ENCODE measurements around the gene TSPAN7.

TSPAN7 gene

GRCh38 chrX:38678821-38679220 is 117.5 kb downstream of the TSPAN7 start:
- no peak overlapping the region for H3K4me3 ChIP-seq (replicated peaks; ENCODE audit: insufficient read depth, low read length)
- H3K27ac ChIP-seq (replicated peaks): no peak overlapping the region
- H3K27me3 ChIP-seq (ENCODE audit: insufficient read depth, poor library complexity, severe bottlenecking): peaks cover 2% of the 10 kb centered on the region
- TF ChIP-seq POLR2AphosphoS5 (IDR thresholded peaks at IDR 0.05; ENCODE audit: low read depth): no peak
- DNase-seq (ENCODE audit: low read depth in 1 of 2, low spot score in 1 of 2): no peak

- TF ChIP-seq REST (IDR thresholded peaks at IDR 0.05; ENCODE audit: insufficient replicate concordance, low read depth): no peak
- no peak for TF ChIP-seq SPI1 (IDR thresholded peaks at IDR 0.05; ENCODE audit: borderline replicate concordance, low read depth)
- TF ChIP-seq POLR2AphosphoS5 (IDR thresholded peaks at IDR 0.05; ENCODE audit: low read depth): no peak
- no peak for TF ChIP-seq CTCF (IDR thresholded peaks at IDR 0.05; ENCODE audit: insufficient read depth, low read length)
- no peak for TF ChIP-seq GABPA (IDR thresholded peaks at IDR 0.05; ENCODE audit: low read depth)
- DNase-seq (ENCODE audit: low read depth in 1 of 2, low spot score in 1 of 2): no peak
- no peak overlapping the region for H3K27ac ChIP-seq (replicated peaks)
- H3K27me3 ChIP-seq (ENCODE audit: insufficient read depth, poor library complexity, severe bottlenecking): peaks cover 2% of the 10 kb centered on the region
- H3K4me3 ChIP-seq (replicated peaks; ENCODE audit: insufficient read depth, low read length): no peak overlapping the region
Measured at GRCh38 chrX:38679695-38680094, 118.4 kb downstream of the TSPAN7 start.

GRCh38 chrX:38682095-38682494 is 120.8 kb downstream of the TSPAN7 start:
- no peak overlapping the region for H3K4me3 ChIP-seq (replicated peaks; ENCODE audit: insufficient read depth, low read length)
- TF ChIP-seq REST (IDR thresholded peaks at IDR 0.05; ENCODE audit: insufficient replicate concordance, low read depth) (no peak), POLR2AphosphoS5 (IDR thresholded peaks at IDR 0.05; ENCODE audit: low read depth) (no peak), SPI1 (IDR thresholded peaks at IDR 0.05; ENCODE audit: borderline replicate concordance, low read depth) (no peak), CTCF (IDR thresholded peaks at IDR 0.05; ENCODE audit: insufficient read depth, low read length) (no peak), GABPA (IDR thresholded peaks at IDR 0.05; ENCODE audit: low read depth) (no peak)
- no peak overlapping the region for H3K27ac ChIP-seq (replicated peaks)
- H3K27me3 ChIP-seq (ENCODE audit: insufficient read depth, poor library complexity, severe bottlenecking): peaks cover 2% of the 10 kb centered on the region
- DNase-seq (ENCODE audit: low read depth in 1 of 2, low spot score in 1 of 2): no peak

GRCh38 chrX:38692961-38693360 is 131.6 kb downstream of the TSPAN7 start:
- no peak overlapping the region for H3K4me3 ChIP-seq (replicated peaks; ENCODE audit: insufficient read depth, low read length)
- no peak for TF ChIP-seq CTCF (IDR thresholded peaks at IDR 0.05; ENCODE audit: insufficient read depth, low read length)
- no peak for TF ChIP-seq POLR2AphosphoS5 (IDR thresholded peaks at IDR 0.05; ENCODE audit: low read depth)
- TF ChIP-seq SPI1 (IDR thresholded peaks at IDR 0.05; ENCODE audit: borderline replicate concordance, low read depth): no peak
- TF ChIP-seq GABPA (IDR thresholded peaks at IDR 0.05; ENCODE audit: low read depth): no peak
- no peak for TF ChIP-seq REST (IDR thresholded peaks at IDR 0.05; ENCODE audit: insufficient replicate concordance, low read depth)
- DNase-seq (ENCODE audit: low read depth in 1 of 2, low spot score in 1 of 2): no peak
- H3K27me3 ChIP-seq (ENCODE audit: insufficient read depth, poor library complexity, severe bottlenecking): peaks cover 3% of the 10 kb centered on the region
- no peak overlapping the region for H3K27ac ChIP-seq (replicated peaks)
